Gastrocnemius medialis (tissue), 4 donors: Measurements from ENCODE around the gene PHC2.

Source experiments
- POLR2A ChIP-seq, 2 donors: fragments of 450-650 bp; IDR thresholded peaks; one replicate each; pipeline ENCODE4 v1.6.1; 2017; ENCODE audit warnings: antibody characterized with exemption in 2 of 2, mild to moderate bottlenecking in 2 of 2, moderate library complexity in 2 of 2
- TF ChIP-seq, protein P1 (sequence below), 5 experiments: fragments of 450-650 bp in 3 of 5; fragments of 200-600 bp in 2 of 5; sonication (generic) in 2 of 5; IDR thresholded peaks in 4 of 5; conservative IDR thresholded peaks in 1 of 5; 1 replicate in 4 of 5; 2 replicates in 1 of 5; pipeline ENCODE4 v1.5.1; 2016 to 2019; ENCODE audit warnings: antibody characterized with exemption in 5 of 5, mild to moderate bottlenecking in 3 of 5, moderate library complexity in 3 of 5

- TF ChIP-seq POLR2A (IDR thresholded peaks at IDR 0.05) = peak; percentile 63 to 71
- TF ChIP-seq, protein P1, sequence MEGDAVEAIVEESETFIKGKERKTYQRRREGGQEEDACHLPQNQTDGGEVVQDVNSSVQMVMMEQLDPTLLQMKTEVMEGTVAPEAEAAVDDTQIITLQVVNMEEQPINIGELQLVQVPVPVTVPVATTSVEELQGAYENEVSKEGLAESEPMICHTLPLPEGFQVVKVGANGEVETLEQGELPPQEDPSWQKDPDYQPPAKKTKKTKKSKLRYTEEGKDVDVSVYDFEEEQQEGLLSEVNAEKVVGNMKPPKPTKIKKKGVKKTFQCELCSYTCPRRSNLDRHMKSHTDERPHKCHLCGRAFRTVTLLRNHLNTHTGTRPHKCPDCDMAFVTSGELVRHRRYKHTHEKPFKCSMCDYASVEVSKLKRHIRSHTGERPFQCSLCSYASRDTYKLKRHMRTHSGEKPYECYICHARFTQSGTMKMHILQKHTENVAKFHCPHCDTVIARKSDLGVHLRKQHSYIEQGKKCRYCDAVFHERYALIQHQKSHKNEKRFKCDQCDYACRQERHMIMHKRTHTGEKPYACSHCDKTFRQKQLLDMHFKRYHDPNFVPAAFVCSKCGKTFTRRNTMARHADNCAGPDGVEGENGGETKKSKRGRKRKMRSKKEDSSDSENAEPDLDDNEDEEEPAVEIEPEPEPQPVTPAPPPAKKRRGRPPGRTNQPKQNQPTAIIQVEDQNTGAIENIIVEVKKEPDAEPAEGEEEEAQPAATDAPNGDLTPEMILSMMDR (IDR thresholded peaks at IDR 0.05 in 4 of 5, conservative IDR thresholded peaks at IDR 0.05 in 1 of 5) = no peak
Observed at GRCh38 chr1:33334081-33334552, 96.8 kb downstream of the PHC2 start.
